Sigmoid colon (tissue), 7 donors: ENCODE results near the gene LAMTOR4. TPM values are rescaled to one million over a fixed set of nuclear protein-coding genes. Genes with fewer than 3 reads are reported as not detected.
"Not testable (repeated sequence)": the region's sequence is repeated elsewhere in the genome, so short reads cannot be mapped to it uniquely, and the experiment has no call there.

Experiments used
- DNase-seq: peaks from one replicate; pipeline ENCODE4 v3.0.0-alpha.2; 2019
- H3K27ac ChIP-seq, 4 donors: fragments of 200-600 bp; sonication (generic); one replicate each; pipeline ENCODE4 v1.5.1; 2016 to 2019; ENCODE audit warnings: mild to moderate bottlenecking in 1 of 4
- H3K27me3 ChIP-seq, 3 donors: fragments of 200-600 bp; sonication (generic); one replicate each; pipeline ENCODE4 v1.5.1; 2019; ENCODE audit warnings: mild to moderate bottlenecking in 1 of 3
- H3K36me3 ChIP-seq, 4 donors: fragments of 200-600 bp; sonication (generic); one replicate each; pipeline ENCODE4 v1.5.1; 2016 to 2019
- H3K4me1 ChIP-seq, 4 donors: fragments of 200-600 bp; sonication (generic); one replicate each; pipeline ENCODE4 v1.5.1; 2017 to 2019
- H3K4me3 ChIP-seq, 4 donors: fragments of 200-600 bp; sonication (generic); one replicate each; pipeline ENCODE4 v1.5.1; 2017 to 2019; ENCODE audit warnings: mild to moderate bottlenecking in 2 of 4, moderate library complexity in 1 of 4
- H3K9me3 ChIP-seq, 4 donors: fragments of 200-600 bp in 3 of 4; sonication (generic) in 3 of 4; one replicate each; pipeline versions ENCODE4 v1.5.1 to v1.6.1; 2013 to 2019
- CTCF ChIP-seq, 4 experiments: fragments of 450-650 bp in 3 of 4; fragments of 200-600 bp in 1 of 4; IDR thresholded peaks; one replicate each; pipeline ENCODE4 v1.5.1; 2016 to 2019; ENCODE audit warnings: antibody characterized with exemption in 4 of 4, mild to moderate bottlenecking in 3 of 4, moderate library complexity in 2 of 4
- EP300 ChIP-seq, 4 donors: sonication (generic); formaldehyde crosslinking; IDR thresholded peaks; one replicate each; pipeline ENCODE4 v1.6.1; 2017; ENCODE audit warnings: antibody characterized with exemption in 4 of 4
- POLR2A ChIP-seq, 2 donors: fragments of 450-650 bp; IDR thresholded peaks; one replicate each; pipeline ENCODE4 v1.6.1; 2016; ENCODE audit warnings: antibody characterized with exemption in 2 of 2, mild to moderate bottlenecking in 2 of 2, moderate library complexity in 2 of 2
- POLR2AphosphoS5 ChIP-seq, 4 donors: sonication (generic); formaldehyde crosslinking; IDR thresholded peaks; one replicate each; pipeline ENCODE4 v1.6.1; 2017; ENCODE audit warnings: antibody characterized with exemption in 4 of 4
- WGBS, 2 donors: extraction: QIAGEN DNeasy Blood & Tissue Kit; methylation state at CpG; one replicate each; pipeline ENCODE4 v1.1.7; 2013; 5-methylcytosine and 5-hydroxymethylcytosine counted together
- intact Hi-C: fragments of 100-400 bp; cut with DNase I; formaldehyde crosslinking; loops from one replicate; pipeline ENCODE4 v1.15.1; 2023
- polyA plus RNA-seq, 3 donors: library from polyadenylated mRNA; stranded (reverse); fragments of 200-250 nt; gene quantifications; one replicate each; pipeline ENCODE4 v1.2.3, GENCODE V29; 2013
- total RNA-seq, 4 donors: library from RNA; depleted of rRNA; stranded (reverse); fragments of >200 nt; gene quantifications; one replicate each; pipeline ENCODE4 v1.1.0, GENCODE V29; 2016
- donor health status: healthy with polysubstance abuse.
- donor health status: Bipolar disorder and iron deficiency.
- donor health status: healthy.

LAMTOR4 gene
- total and polyA plus RNA-seq, 7 donors: 222 to 626 (median 309) TPM

DNA sequence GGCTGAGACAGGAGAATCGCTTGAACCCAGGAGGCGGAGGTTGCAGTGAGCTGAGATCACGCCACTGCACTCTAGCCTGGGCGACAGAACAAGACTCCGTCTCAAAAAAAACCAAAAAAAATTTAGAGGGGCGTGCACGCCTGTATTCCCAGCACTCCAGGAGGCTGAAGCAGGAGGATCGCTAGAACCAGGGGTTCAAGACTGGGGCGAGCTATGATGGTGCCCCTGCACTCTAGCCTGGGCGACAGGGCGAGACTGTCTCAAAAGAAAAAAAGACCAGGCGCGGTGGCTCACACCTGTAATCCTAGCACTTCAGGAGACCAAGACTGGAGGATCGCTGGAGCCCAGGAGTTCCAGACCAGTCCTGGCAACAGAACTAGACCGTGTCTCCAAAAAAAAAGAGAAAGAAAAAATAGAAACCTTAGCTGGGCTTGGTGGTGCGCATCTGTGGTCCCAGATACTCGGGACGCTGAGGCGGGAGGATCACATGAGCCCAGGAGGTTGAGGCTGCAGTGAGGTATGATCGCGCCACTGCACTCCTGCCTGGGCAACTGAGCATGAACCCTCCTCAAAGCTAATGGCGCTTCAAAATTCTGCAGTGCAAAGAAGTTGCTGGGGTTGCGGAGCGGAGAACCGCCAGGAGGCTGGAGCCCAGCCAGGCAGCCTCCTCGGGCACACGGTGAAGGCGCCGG, 22.3 kb upstream of the LAMTOR4 start:
- Histone ChIP-seq H3K4me3 (peak overlapping the region; percentile 64 to 88 (median 80)), H3K27me3 (no peaks in the 10 kb centered on the region), H3K27ac (peak overlapping the region; percentile 91 to 95 (median 94)), H3K4me1 (peaks cover 0 to 33% (median 21%) of the 10 kb centered on the region in 4 donors), H3K36me3 (peaks cover 0 to 12% (median 0%) of the 10 kb centered on the region in 4 donors), H3K9me3 (no peaks in the 10 kb centered on the region)
- TF ChIP-seq EP300 (IDR thresholded peaks at IDR 0.05) (no peak), POLR2A (IDR thresholded peaks at IDR 0.05) (no peak)
- no peak for DNase-seq
- 3 to 11% methylated on average over 29 of the region's 29 CpGs for WGBS, 2 donors
- intact Hi-C loops: loop anchor here (2.0 to 5.0 kb wide), 4 partner anchors 26 to 209 kb away; partner anchors contain the start of genes AP4M1, COPS6, MCM7 and TRIM4

GRCh38 chr7:100126931-100127865, 21.5 kb upstream of the LAMTOR4 start, which contains the start of gene MBLAC1:
Gene MBLAC1, plus strand, starts transcription at chr7:100126967. Its CDS starts 429 bp downstream, at chr7:100127396.
- H3K27ac ChIP-seq: peak within 1 kb of the TSS; percentile 91 to 95 (median 94)
- 0% methylated on average over 85 of the region's 85 CpGs for WGBS, 2 donors
- H3K27me3 ChIP-seq: no peaks in the 10 kb centered on the region
- intact Hi-C loops: loop anchor here (2.0 to 5.0 kb wide), 4 partner anchors 26 to 210 kb away; partner anchors contain the start of genes AP4M1, COPS6, MCM7 and TRIM4
- peaks cover 0 to 12% (median 0%) of the 10 kb centered on the region in 4 donors for H3K36me3 ChIP-seq
- peaks cover 0 to 33% (median 22%) of the 10 kb centered on the region in 4 donors for H3K4me1 ChIP-seq
- peak; percentile 13 to 81 for TF ChIP-seq POLR2A (IDR thresholded peaks at IDR 0.05)
- no peak for TF ChIP-seq CTCF (IDR thresholded peaks at IDR 0.05)
- peak; percentile 44 to 91 (median 76) for TF ChIP-seq POLR2AphosphoS5 (IDR thresholded peaks at IDR 0.05)
- TF ChIP-seq EP300 (IDR thresholded peaks at IDR 0.05): no peak
- peak; percentile 94 for DNase-seq
- no peaks in the 10 kb centered on the region for H3K9me3 ChIP-seq
- H3K4me3 ChIP-seq: peak within 1 kb of the TSS; percentile 64 to 88 (median 80)

DNA sequence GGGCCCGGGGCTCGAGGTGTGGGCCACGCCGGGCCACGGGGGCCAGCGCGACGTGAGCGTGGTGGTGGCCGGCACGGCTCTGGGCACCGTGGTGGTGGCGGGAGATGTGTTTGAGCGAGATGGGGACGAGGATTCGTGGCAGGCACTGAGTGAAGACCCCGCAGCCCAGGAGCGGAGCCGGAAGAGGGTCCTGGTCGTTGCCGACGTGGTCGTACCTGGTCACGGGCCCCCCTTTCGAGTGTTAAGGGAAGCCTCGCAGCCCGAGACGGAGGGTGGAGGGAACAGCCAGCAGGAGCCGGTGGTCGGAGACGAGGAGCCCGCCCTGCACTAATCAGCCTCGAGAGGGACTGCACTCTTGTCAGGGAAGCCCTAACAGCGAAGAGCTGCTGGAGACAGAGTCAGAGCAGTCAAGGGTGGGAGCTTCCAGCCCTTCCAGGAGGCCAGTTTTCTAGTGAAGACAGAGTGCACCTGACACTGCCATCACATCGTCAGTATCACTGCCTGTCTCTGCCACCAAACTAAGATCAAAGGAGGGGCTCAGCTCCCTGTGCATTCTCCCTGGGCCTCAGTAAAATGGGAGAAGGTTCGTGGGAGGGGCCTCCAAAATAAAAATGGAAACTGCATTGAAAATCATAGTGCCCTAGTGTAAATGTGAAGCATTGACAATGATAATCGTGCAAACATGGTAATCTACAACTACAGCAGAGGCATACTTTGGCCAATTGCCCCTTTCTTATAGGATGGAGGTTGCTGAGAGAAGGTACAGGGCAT, 20.7 kb upstream of the LAMTOR4 start:
- Histone ChIP-seq H3K27me3 (no peaks in the 10 kb centered on the region), H3K4me3 (peak overlapping the region; percentile 64 to 88 (median 80)), H3K4me1 (peaks cover 0 to 33% (median 24%) of the 10 kb centered on the region in 4 donors), H3K36me3 (peaks cover 0 to 7% (median 0%) of the 10 kb centered on the region in 4 donors), H3K9me3 (no peaks in the 10 kb centered on the region), H3K27ac (peak overlapping the region; percentile 91 to 95 (median 94))
- intact Hi-C loops: loop anchor here (2.0 to 5.0 kb wide), 4 partner anchors 27 to 211 kb away; partner anchors contain the start of genes AP4M1, COPS6, MCM7 and TRIM4
- 2 to 5% methylated on average over 37 of the region's 37 CpGs for WGBS, 2 donors
- no peak for DNase-seq
- TF ChIP-seq EP300 (IDR thresholded peaks at IDR 0.05): no peak
- TF ChIP-seq POLR2AphosphoS5 (IDR thresholded peaks at IDR 0.05): no peak
- TF ChIP-seq CTCF (IDR thresholded peaks at IDR 0.05): no peak
- no peak for TF ChIP-seq POLR2A (IDR thresholded peaks at IDR 0.05)

DNA sequence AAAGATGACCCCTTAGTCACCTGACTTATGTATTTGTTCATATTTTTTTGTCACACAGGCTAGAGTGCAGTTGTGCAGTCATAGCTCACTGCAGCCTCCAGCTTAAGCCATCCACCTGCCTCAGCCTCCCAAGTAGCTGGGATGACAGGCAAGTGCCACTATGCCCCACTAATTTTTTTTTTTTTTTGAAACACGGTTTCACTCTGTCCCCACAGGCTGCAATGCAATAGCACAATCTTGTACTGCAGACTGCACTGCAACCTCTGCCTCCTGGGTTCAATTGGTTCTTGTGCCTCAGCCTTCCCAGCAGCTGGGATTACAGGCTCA, 20.1 kb upstream of the LAMTOR4 start:
- Histone ChIP-seq H3K27me3 (no peaks in the 10 kb centered on the region), H3K36me3 (peaks cover 0 to 4% (median 0%) of the 10 kb centered on the region in 4 donors), H3K27ac (peak overlapping the region in 3 of 4 donors; percentile 93 to 95 (median 94)), H3K4me3 (no peak overlapping the region), H3K9me3 (no peaks in the 10 kb centered on the region), H3K4me1 (peaks cover 0 to 33% (median 24%) of the 10 kb centered on the region in 4 donors)
- TF ChIP-seq POLR2AphosphoS5 (IDR thresholded peaks at IDR 0.05) (no peak), CTCF (IDR thresholded peaks at IDR 0.05) (no peak), EP300 (IDR thresholded peaks at IDR 0.05) (no peak), POLR2A (IDR thresholded peaks at IDR 0.05) (no peak)
- no peak for DNase-seq
- intact Hi-C loops: loop anchor here (5.0 kb wide), 2 partner anchors 136 to 211 kb away; partner anchors contain the start of gene TRIM4
- WGBS, 2 donors: 39 to 56% methylated on average over 1 of the region's 1 CpG

DNA sequence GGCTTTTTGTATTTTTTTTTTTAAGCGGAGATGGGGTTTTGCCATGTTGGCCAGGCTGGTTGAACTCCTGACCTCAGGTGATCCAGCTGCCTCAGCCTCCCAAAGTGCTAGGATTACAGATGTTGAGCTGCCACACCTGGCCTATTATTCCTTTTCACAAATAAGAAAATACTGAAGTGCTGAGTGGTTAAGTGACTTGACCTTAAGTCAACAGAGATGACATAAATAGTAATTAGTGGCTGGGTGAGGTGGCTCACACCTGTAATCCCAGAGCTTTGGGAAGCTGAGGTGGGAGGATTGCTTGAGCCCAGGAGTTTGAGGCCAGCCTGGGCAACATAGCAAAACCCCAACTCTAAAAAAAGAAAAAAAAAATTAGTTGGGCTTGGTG, 18.5 kb upstream of the LAMTOR4 start:
- H3K27ac ChIP-seq, H3K9me3 ChIP-seq, intact Hi-C loops, H3K36me3 ChIP-seq, DNase-seq, H3K27me3 ChIP-seq, H3K4me3 ChIP-seq: not testable (repeated sequence)
- H3K4me1 ChIP-seq: peaks cover 0 to 33% (median 24%) of the 10 kb centered on the region in 4 donors
- 94 to 98% methylated on average over 1 of the region's 1 CpG for WGBS, 2 donors
